MV-4-11 (cell line): ENCODE results near the gene RGS7.

Source experiments
- DNase-seq: peaks from one replicate; lab custom pipeline; 2025; lab: John Stamatoyannopoulos, UW

RGS7 gene

GRCh38 chr1:241356519-241357365 is at the start of gene RGS7:
Gene RGS7, minus strand, starts transcription at chr1:241357205.
- no peak for DNase-seq

GRCh38 chr1:241406421-241406820 is 49.4 kb upstream of the RGS7 start:
- DNase-seq = no peak

- peak; percentile 6 for DNase-seq
These were observed 44.2 kb upstream of the RGS7 start for GRCh38 chr1:241401156-241401555.

- no peak for DNase-seq
These were observed 40.0 kb upstream of the RGS7 start for GRCh38 chr1:241396747-241397681.

GRCh38 chr1:241391926-241392710 is 35.1 kb upstream of the RGS7 start:
- DNase-seq = no peak

GRCh38 chr1:241390526-241390925 is 33.5 kb upstream of the RGS7 start:
- no peak for DNase-seq

- DNase-seq = no peak
These were observed 32.4 kb upstream of the RGS7 start for GRCh38 chr1:241389400-241389799.

- DNase-seq = no peak
These were observed 30.2 kb upstream of the RGS7 start for GRCh38 chr1:241387216-241387615.

GRCh38 chr1:241376701-241377100 is 19.7 kb upstream of the RGS7 start:
- no peak for DNase-seq

- no peak for DNase-seq
These were observed 18.9 kb upstream of the RGS7 start for GRCh38 chr1:241375886-241376285.

- no peak for DNase-seq
These were observed 9.2 kb upstream of the RGS7 start for GRCh38 chr1:241366196-241366595.

- no peak for DNase-seq
These were observed 5.3 kb upstream of the RGS7 start for GRCh38 chr1:241362350-241362749.

GRCh38 chr1:241357366-241358340 is 648 bp upstream of the RGS7 start:
- DNase-seq = no peak

GRCh38 chr1:241356187-241356518 is 852 bp downstream of the RGS7 start:
- no peak for DNase-seq

- no peak for DNase-seq
These were observed 1.5 kb downstream of the RGS7 start for GRCh38 chr1:241355311-241356010.

- no peak for DNase-seq
These were observed 4.6 kb downstream of the RGS7 start for GRCh38 chr1:241352401-241352800.

- no peak for DNase-seq
These were observed 5.2 kb downstream of the RGS7 start for GRCh38 chr1:241351841-241352240.

GRCh38 chr1:241343956-241344355 is 13.0 kb downstream of the RGS7 start:
- DNase-seq = no peak

- DNase-seq = peak; percentile 89
These were observed 20.7 kb downstream of the RGS7 start for GRCh38 chr1:241336335-241336734.

- DNase-seq = no peak
These were observed 24.0 kb downstream of the RGS7 start for GRCh38 chr1:241332987-241333386.
